ENCODE data around the gene COBLL1. TPM values are rescaled to one million over a fixed set of nuclear protein-coding genes. Genes with fewer than 3 reads are reported as not detected.

Gene COBLL1
- total RNA-seq, 3 donors from 2014 or later (not counting 1 experiment from before 2014, with no cell fraction given), result 0.85 to 13.4 (median 2.2) TPM

- TF ChIP-seq, protein P1, sequence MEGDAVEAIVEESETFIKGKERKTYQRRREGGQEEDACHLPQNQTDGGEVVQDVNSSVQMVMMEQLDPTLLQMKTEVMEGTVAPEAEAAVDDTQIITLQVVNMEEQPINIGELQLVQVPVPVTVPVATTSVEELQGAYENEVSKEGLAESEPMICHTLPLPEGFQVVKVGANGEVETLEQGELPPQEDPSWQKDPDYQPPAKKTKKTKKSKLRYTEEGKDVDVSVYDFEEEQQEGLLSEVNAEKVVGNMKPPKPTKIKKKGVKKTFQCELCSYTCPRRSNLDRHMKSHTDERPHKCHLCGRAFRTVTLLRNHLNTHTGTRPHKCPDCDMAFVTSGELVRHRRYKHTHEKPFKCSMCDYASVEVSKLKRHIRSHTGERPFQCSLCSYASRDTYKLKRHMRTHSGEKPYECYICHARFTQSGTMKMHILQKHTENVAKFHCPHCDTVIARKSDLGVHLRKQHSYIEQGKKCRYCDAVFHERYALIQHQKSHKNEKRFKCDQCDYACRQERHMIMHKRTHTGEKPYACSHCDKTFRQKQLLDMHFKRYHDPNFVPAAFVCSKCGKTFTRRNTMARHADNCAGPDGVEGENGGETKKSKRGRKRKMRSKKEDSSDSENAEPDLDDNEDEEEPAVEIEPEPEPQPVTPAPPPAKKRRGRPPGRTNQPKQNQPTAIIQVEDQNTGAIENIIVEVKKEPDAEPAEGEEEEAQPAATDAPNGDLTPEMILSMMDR (IDR thresholded peaks at IDR 0.05), result no peak
- Mint-ChIP-seq H3K36me3 (no peaks in the 10 kb centered on the region), H3K27ac (no peak overlapping the region), H3K4me1 (no peaks in the 10 kb centered on the region), H3K27me3 (ENCODE audit: low read depth in 2 of 2) (no peaks in the 10 kb centered on the region), H3K9me3 (no peaks in the 10 kb centered on the region), H3K4me3 (no peak overlapping the region)
- no peaks in the 10 kb centered on the region for H3K4me1 ChIP-seq (ENCODE audit: control insufficient read depth, insufficient read depth, low read length)
- peak overlapping the region; percentile 1 for H3K4me3 ChIP-seq (ENCODE audit: low read length)
- ATAC-seq, result no peak
- H3K9me3 ChIP-seq (ENCODE audit: control insufficient read depth, insufficient read depth, low read length), result no peaks in the 10 kb centered on the region
- no peak for DNase-seq
- no peaks in the 10 kb centered on the region for H3K27me3 ChIP-seq (ENCODE audit: control insufficient read depth, insufficient read depth, low read length)
- no peaks in the 10 kb centered on the region for H3K36me3 ChIP-seq (ENCODE audit: control insufficient read depth, insufficient read depth, low read length)
- H3K27ac ChIP-seq (ENCODE audit: low read length), result peak overlapping the region; percentile 23
- WGBS (ENCODE audit: insufficient coverage), result 56% methylated on average over 2 of the region's 2 CpGs
- intact Hi-C loops (cut with micrococcal nuclease), result no loop called here
Measured at GRCh38 chr2:164760179-164760578, 81.4 kb downstream of the COBLL1 start.

DNA sequence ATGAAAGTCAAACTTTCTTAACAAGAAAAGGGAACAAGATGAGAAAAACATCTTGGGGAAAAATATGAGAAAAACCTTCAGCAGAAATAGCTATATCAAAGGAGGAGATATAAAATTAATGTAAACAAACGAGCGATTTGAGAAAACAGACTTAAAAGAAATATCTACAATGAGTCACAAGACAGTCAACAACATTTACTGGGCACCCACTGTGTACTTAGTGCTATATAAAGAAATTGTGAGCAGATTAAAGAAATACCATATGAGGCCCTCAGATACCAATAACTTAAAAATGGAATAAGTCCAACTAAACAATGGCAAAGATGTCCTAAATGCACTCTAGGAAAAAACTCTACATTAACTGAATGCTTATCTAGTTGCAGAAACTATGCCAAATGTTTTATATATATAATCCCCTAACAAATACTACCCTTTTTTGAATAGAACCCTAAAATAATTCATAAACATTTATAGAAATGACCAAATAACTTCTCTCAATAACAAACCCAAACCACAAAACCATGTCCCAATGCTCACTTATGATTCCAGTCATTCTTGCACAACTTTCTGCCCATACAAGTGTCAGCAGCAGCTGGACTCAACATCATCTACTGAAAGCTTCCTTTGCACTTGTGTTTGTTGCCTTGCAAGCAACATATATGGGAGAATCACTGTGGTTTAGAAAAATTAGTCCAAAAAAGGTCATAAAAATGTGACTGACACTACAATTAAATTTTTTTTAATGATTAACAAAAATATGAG lies 83.5 kb downstream of the COBLL1 start:
- intact Hi-C loops (cut with micrococcal nuclease), result no loop called here
- Histone ChIP-seq H3K4me3 (ENCODE audit: low read length) (no peak overlapping the region), H3K4me1 (ENCODE audit: control insufficient read depth, insufficient read depth, low read length) (no peaks in the 10 kb centered on the region), H3K27ac (ENCODE audit: low read length) (no peak overlapping the region), H3K9me3 (ENCODE audit: control insufficient read depth, insufficient read depth, low read length) (no peaks in the 10 kb centered on the region), H3K27me3 (ENCODE audit: control insufficient read depth, insufficient read depth, low read length) (no peaks in the 10 kb centered on the region), H3K36me3 (ENCODE audit: control insufficient read depth, insufficient read depth, low read length) (no peaks in the 10 kb centered on the region)
- no peaks in the 10 kb centered on the region for H3K27me3 Mint-ChIP-seq (ENCODE audit: low read depth in 2 of 2)
- no peaks in the 10 kb centered on the region for H3K9me3 Mint-ChIP-seq
- no peaks in the 10 kb centered on the region for H3K36me3 Mint-ChIP-seq
- H3K4me3 Mint-ChIP-seq, result no peak overlapping the region
- H3K4me1 Mint-ChIP-seq, result no peaks in the 10 kb centered on the region
- WGBS (ENCODE audit: insufficient coverage), result no CpG with 5 or more reads among the region's 2 CpGs
- TF ChIP-seq, protein P1 (IDR thresholded peaks at IDR 0.05), result no peak
- DNase-seq, result no peak
- H3K27ac Mint-ChIP-seq, result no peak overlapping the region
- ATAC-seq, result no peak

DNA sequence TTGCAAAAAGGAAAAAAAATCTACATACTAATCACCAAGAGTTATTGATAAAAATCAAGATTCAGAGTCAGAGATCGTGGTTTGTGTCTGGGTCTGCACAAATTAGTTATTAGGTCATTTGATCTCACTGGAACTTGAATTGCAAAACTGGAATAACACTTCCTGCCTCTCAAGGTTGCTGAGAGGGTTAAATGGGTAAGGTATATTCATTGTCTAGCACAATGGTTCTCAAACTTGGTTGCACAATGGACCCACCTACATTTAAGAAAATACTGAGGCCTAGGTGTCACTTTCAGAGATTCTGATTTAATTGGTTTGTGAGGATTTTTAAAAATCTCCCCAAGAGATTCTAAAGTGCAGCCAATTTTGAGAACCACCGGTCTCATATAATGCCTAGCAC lies 84.8 kb downstream of the COBLL1 start:
- Histone ChIP-seq H3K27ac (ENCODE audit: low read length) (no peak overlapping the region), H3K27me3 (ENCODE audit: control insufficient read depth, insufficient read depth, low read length) (no peaks in the 10 kb centered on the region), H3K4me3 (ENCODE audit: low read length) (no peak overlapping the region), H3K9me3 (ENCODE audit: control insufficient read depth, insufficient read depth, low read length) (no peaks in the 10 kb centered on the region), H3K4me1 (ENCODE audit: control insufficient read depth, insufficient read depth, low read length) (no peaks in the 10 kb centered on the region), H3K36me3 (ENCODE audit: control insufficient read depth, insufficient read depth, low read length) (no peaks in the 10 kb centered on the region)
- H3K4me3 Mint-ChIP-seq, result no peak overlapping the region
- ATAC-seq (no peak), DNase-seq (no peak)
- no peak overlapping the region for H3K27ac Mint-ChIP-seq
- no peaks in the 10 kb centered on the region for H3K27me3 Mint-ChIP-seq (ENCODE audit: low read depth in 2 of 2)
- TF ChIP-seq, protein P1 (IDR thresholded peaks at IDR 0.05), result no peak
- H3K36me3 Mint-ChIP-seq, result no peaks in the 10 kb centered on the region
- intact Hi-C loops (cut with micrococcal nuclease), result no loop called here
- 92% methylated on average over 1 of the region's 2 CpGs for WGBS (ENCODE audit: insufficient coverage)
- H3K4me1 Mint-ChIP-seq, result no peaks in the 10 kb centered on the region
- no peaks in the 10 kb centered on the region for H3K9me3 Mint-ChIP-seq

DNA sequence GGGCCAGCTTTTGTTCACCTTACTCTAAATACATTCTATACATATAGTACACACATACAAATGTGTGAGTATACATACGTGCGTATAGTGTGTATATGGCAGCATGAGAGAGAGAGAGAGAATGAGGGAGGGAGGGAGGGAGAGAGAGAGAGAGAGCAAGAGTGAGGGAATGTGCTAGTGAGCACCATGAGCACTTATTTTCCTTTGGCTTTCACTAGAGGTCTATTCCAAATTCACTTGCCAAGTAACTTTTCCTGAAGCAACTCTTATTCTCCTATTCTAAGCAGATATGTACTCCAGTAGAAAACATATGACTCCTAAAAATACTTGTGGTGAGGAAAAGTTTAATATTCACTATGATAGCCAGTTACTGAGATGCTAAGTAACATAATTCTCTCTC lies 85.7 kb downstream of the COBLL1 start:
- no peaks in the 10 kb centered on the region for H3K9me3 ChIP-seq (ENCODE audit: control insufficient read depth, insufficient read depth, low read length)
- H3K36me3 Mint-ChIP-seq, result no peaks in the 10 kb centered on the region
- no peaks in the 10 kb centered on the region for H3K36me3 ChIP-seq (ENCODE audit: control insufficient read depth, insufficient read depth, low read length)
- ATAC-seq (no peak), DNase-seq (no peak)
- no peaks in the 10 kb centered on the region for H3K4me1 Mint-ChIP-seq
- intact Hi-C loops (cut with micrococcal nuclease), result no loop called here
- no peaks in the 10 kb centered on the region for H3K27me3 Mint-ChIP-seq (ENCODE audit: low read depth in 2 of 2)
- H3K9me3 Mint-ChIP-seq, result no peaks in the 10 kb centered on the region
- H3K4me3 ChIP-seq (ENCODE audit: low read length), result no peak overlapping the region
- no peaks in the 10 kb centered on the region for H3K4me1 ChIP-seq (ENCODE audit: control insufficient read depth, insufficient read depth, low read length)
- 100% methylated on average over 1 of the region's 2 CpGs for WGBS (ENCODE audit: insufficient coverage)
- no peak overlapping the region for H3K4me3 Mint-ChIP-seq
- H3K27ac Mint-ChIP-seq, result no peak overlapping the region
- TF ChIP-seq, protein P1 (IDR thresholded peaks at IDR 0.05), result no peak
- H3K27ac ChIP-seq (ENCODE audit: low read length), result no peak overlapping the region
- H3K27me3 ChIP-seq (ENCODE audit: control insufficient read depth, insufficient read depth, low read length), result no peaks in the 10 kb centered on the region
